Measurements from ENCODE around the gene IFT25.

Gene IFT25

GRCh38 chr1:53957194-53957818 is 11.8 kb upstream of the IFT25 start:
- no peak for DNase-seq (ENCODE audit: low spot score)

GRCh38 chr1:53956308-53957168 is 11.0 kb upstream of the IFT25 start:
- DNase-seq (ENCODE audit: low spot score): no peak

- DNase-seq (ENCODE audit: low spot score): no peak
Observed at GRCh38 chr1:53954128-53954527, 8.6 kb upstream of the IFT25 start.

- no peak for DNase-seq (ENCODE audit: low spot score)
Observed at GRCh38 chr1:53951697-53952096, 6.2 kb upstream of the IFT25 start.

GRCh38 chr1:53949023-53949990 is 3.8 kb upstream of the IFT25 start:
- no peak for DNase-seq (ENCODE audit: low spot score)

- no peak for DNase-seq (ENCODE audit: low spot score)
Observed at GRCh38 chr1:53948291-53948690, 2.8 kb upstream of the IFT25 start.

GRCh38 chr1:53947172-53947907 is 1.8 kb upstream of the IFT25 start:
- DNase-seq (ENCODE audit: low spot score): no peak

- no peak for DNase-seq (ENCODE audit: low spot score)
Observed at GRCh38 chr1:53946252-53947171, 1.0 kb upstream of the IFT25 start, which contains the start of gene LRRC42. TSS of gene LRRC42 (plus strand) at chr1:53946350. CDS start at chr1:53952000, 5,650 bp downstream.

GRCh38 chr1:53945183-53945432 is 391 bp downstream of the IFT25 start:
- no peak for DNase-seq (ENCODE audit: low spot score)

- DNase-seq (ENCODE audit: low spot score): no peak
Observed at GRCh38 chr1:53944469-53945182, 873 bp downstream of the IFT25 start.

GRCh38 chr1:53943490-53944043 is 1.9 kb downstream of the IFT25 start:
- no peak for DNase-seq (ENCODE audit: low spot score)

- no peak for DNase-seq (ENCODE audit: low spot score)
Observed at GRCh38 chr1:53943090-53943489, 2.4 kb downstream of the IFT25 start.

GRCh38 chr1:53942127-53942957 is 3.2 kb downstream of the IFT25 start:
- no peak for DNase-seq (ENCODE audit: low spot score)

GRCh38 chr1:53938136-53938830 is 7.2 kb downstream of the IFT25 start:
- DNase-seq (ENCODE audit: low spot score): no peak

GRCh38 chr1:53936430-53936829 is 9.1 kb downstream of the IFT25 start:
- no peak for DNase-seq (ENCODE audit: low spot score)

GRCh38 chr1:53934170-53934765 is 11.2 kb downstream of the IFT25 start:
- no peak for DNase-seq (ENCODE audit: low spot score)

- DNase-seq (ENCODE audit: low spot score): no peak
Observed at GRCh38 chr1:53931523-53931922, 14.0 kb downstream of the IFT25 start.

- no peak for DNase-seq (ENCODE audit: low spot score)
Observed at GRCh38 chr1:53930932-53931331, 14.6 kb downstream of the IFT25 start.
